SJSA1 (cell line): ENCODE results near the gene IER3. TPM values are rescaled to one million over a fixed set of nuclear protein-coding genes. Genes with fewer than 3 reads are reported as not detected.

Experiments
- DNase-seq, 2 experiments: peaks; one replicate each; pipeline ENCODE4 v3.0.0-alpha.2; 2015 to 2020; ENCODE audit warnings: low spot score in 2 of 2, low read depth in 1 of 2
- H3K27ac ChIP-seq: fragments of 250-450 bp; sonication (Bioruptor Pico); 2 replicates; pipeline ENCODE4 v1.5.1; 2020; ENCODE audit warnings: mild to moderate bottlenecking, moderate library complexity
- H3K27me3 ChIP-seq: fragments of 250-450 bp; sonication (Bioruptor Pico); replicated peaks from 2 replicates; pipeline ENCODE4 v1.5.1; 2020; ENCODE audit warnings: mild to moderate bottlenecking, moderate library complexity
- H3K36me3 ChIP-seq: fragments of 250-450 bp; sonication (Bioruptor Pico); 2 replicates; pipeline ENCODE4 v1.5.1; 2020; ENCODE audit warnings: mild to moderate bottlenecking
- H3K4me1 ChIP-seq: fragments of 250-450 bp; sonication (Bioruptor Pico); replicated peaks from 2 replicates; pipeline ENCODE4 v1.6.1; 2021; ENCODE audit warnings: mild to moderate bottlenecking
- H3K4me3 ChIP-seq: fragments of 250-450 bp; sonication (Bioruptor Pico); 2 replicates; pipeline ENCODE4 v1.5.1; 2020; ENCODE audit warnings: mild to moderate bottlenecking
- H3K9me3 ChIP-seq: fragments of 250-450 bp; sonication (Bioruptor Pico); replicated peaks from 2 replicates; pipeline ENCODE4 v1.5.1; 2020; ENCODE audit warnings: mild to moderate bottlenecking
- total RNA-seq: library from RNA; depleted of rRNA; stranded (reverse); fragments of >200 nt; shearing (Covaris generic); gene quantifications from 2 replicates; pipeline ENCODE4 v1.2.3, GENCODE V29; 2014

IER3 gene
- total RNA-seq, 1 experiment from 2014 or later = 119 TPM

- Histone ChIP-seq H3K4me3 (no peak overlapping the region), H3K36me3 (peaks cover 2% of the 10 kb centered on the region), H3K27ac (peak overlapping the region; percentile 57), H3K27me3 (no peaks in the 10 kb centered on the region), H3K4me1 (peaks cover 80% of the 10 kb centered on the region), H3K9me3 (no peaks in the 10 kb centered on the region)
- peak in 1 of 2 experiments; percentile 59 for DNase-seq
Measured at GRCh38 chr6:30748851-30749540, 4.6 kb upstream of the IER3 start.

- no peak overlapping the region for H3K4me3 ChIP-seq
- DNase-seq = no peak
Measured at GRCh38 chr6:30747902-30748769, 3.8 kb upstream of the IER3 start.

GRCh38 chr6:30747300-30747687, 2.9 kb upstream of the IER3 start:
- DNase-seq = no peak
- H3K4me1 ChIP-seq = peaks cover 64% of the 10 kb centered on the region
- H3K36me3 ChIP-seq = peaks cover 16% of the 10 kb centered on the region
- no peaks in the 10 kb centered on the region for H3K9me3 ChIP-seq
- no peak overlapping the region for H3K4me3 ChIP-seq
- H3K27ac ChIP-seq = no peak overlapping the region
- no peaks in the 10 kb centered on the region for H3K27me3 ChIP-seq

More at GRCh38 chr6:30747902-30748769, 3.8 kb upstream of the IER3 start:
- Histone ChIP-seq H3K27ac (peak overlapping the region; percentile 57), H3K36me3 (peaks cover 11% of the 10 kb centered on the region), H3K9me3 (no peaks in the 10 kb centered on the region), H3K4me1 (peaks cover 71% of the 10 kb centered on the region), H3K27me3 (no peaks in the 10 kb centered on the region)

- Histone ChIP-seq H3K9me3 (no peaks in the 10 kb centered on the region), H3K36me3 (peaks cover 54% of the 10 kb centered on the region), H3K27ac (peak overlapping the region; percentile 49), H3K4me1 (peaks cover 56% of the 10 kb centered on the region), H3K4me3 (peak overlapping the region; percentile 62), H3K27me3 (no peaks in the 10 kb centered on the region)
- no peak for DNase-seq
Measured at GRCh38 chr6:30743099-30744053, 971 bp downstream of the IER3 start.

- peak; percentile 97 to 99 for DNase-seq
- peaks cover 56% of the 10 kb centered on the region for H3K4me1 ChIP-seq
- H3K27me3 ChIP-seq = no peaks in the 10 kb centered on the region
- no peaks in the 10 kb centered on the region for H3K9me3 ChIP-seq
- H3K4me3 ChIP-seq = peak within 1 kb of the TSS; percentile 62
- peak within 1 kb of the TSS; percentile 61 for H3K27ac ChIP-seq
- peaks cover 63% of the 10 kb centered on the region for H3K36me3 ChIP-seq
Measured at GRCh38 chr6:30742316-30743098, 1.8 kb downstream of the IER3 start, which contains the start of gene FLOT1. Gene FLOT1, minus strand, starts transcription at chr6:30742687. Its CDS starts 498 bp downstream, at chr6:30742189.

- peaks cover 55% of the 10 kb centered on the region for H3K4me1 ChIP-seq
- H3K27ac ChIP-seq = peak overlapping the region; percentile 61
- no peaks in the 10 kb centered on the region for H3K9me3 ChIP-seq
- H3K27me3 ChIP-seq = no peaks in the 10 kb centered on the region
- H3K4me3 ChIP-seq = peak overlapping the region; percentile 62
- H3K36me3 ChIP-seq = peaks cover 69% of the 10 kb centered on the region
- DNase-seq = no peak
Measured at GRCh38 chr6:30741789-30742315, 2.5 kb downstream of the IER3 start.

GRCh38 chr6:30741063-30741779, 3.1 kb downstream of the IER3 start:
- Histone ChIP-seq H3K36me3 (peaks cover 75% of the 10 kb centered on the region), H3K9me3 (no peaks in the 10 kb centered on the region), H3K27ac (peak overlapping the region; percentile 61; the same call in 1 of the 2 replicates), H3K4me1 (peaks cover 55% of the 10 kb centered on the region), H3K27me3 (no peaks in the 10 kb centered on the region), H3K4me3 (peak overlapping the region; percentile 62)
- DNase-seq = peak in 1 of 2 experiments; percentile 18

- no peak for DNase-seq
- no peak overlapping the region for H3K4me3 ChIP-seq
- H3K27ac ChIP-seq = no peak overlapping the region
- peaks cover 83% of the 10 kb centered on the region for H3K36me3 ChIP-seq
- H3K9me3 ChIP-seq = no peaks in the 10 kb centered on the region
- H3K4me1 ChIP-seq = peaks cover 55% of the 10 kb centered on the region
- no peaks in the 10 kb centered on the region for H3K27me3 ChIP-seq
Measured at GRCh38 chr6:30740540-30740870, 3.8 kb downstream of the IER3 start.

- H3K27me3 ChIP-seq = no peaks in the 10 kb centered on the region
- no peak for DNase-seq
- peaks cover 94% of the 10 kb centered on the region for H3K36me3 ChIP-seq
- H3K4me1 ChIP-seq = peaks cover 44% of the 10 kb centered on the region
- no peak overlapping the region for H3K4me3 ChIP-seq
- no peaks in the 10 kb centered on the region for H3K9me3 ChIP-seq
- no peak overlapping the region for H3K27ac ChIP-seq
Measured at GRCh38 chr6:30738532-30738931, 5.8 kb downstream of the IER3 start.

- no peak overlapping the region for H3K4me3 ChIP-seq
- no peak overlapping the region for H3K27ac ChIP-seq
- peaks cover 32% of the 10 kb centered on the region for H3K4me1 ChIP-seq
- H3K36me3 ChIP-seq = peaks cover 99% of the 10 kb centered on the region
- H3K9me3 ChIP-seq = no peaks in the 10 kb centered on the region
- no peak for DNase-seq
- no peaks in the 10 kb centered on the region for H3K27me3 ChIP-seq
Measured at GRCh38 chr6:30735668-30736314, 8.6 kb downstream of the IER3 start.

GRCh38 chr6:30732237-30732943, 12.0 kb downstream of the IER3 start:
- Histone ChIP-seq H3K9me3 (no peaks in the 10 kb centered on the region), H3K27me3 (no peaks in the 10 kb centered on the region), H3K4me1 (peaks cover 5% of the 10 kb centered on the region), H3K4me3 (no peak overlapping the region), H3K27ac (no peak overlapping the region), H3K36me3 (peaks cover 99% of the 10 kb centered on the region)
- no peak for DNase-seq
